ENCODE data around the gene ARHGAP20.
"Not testable (repeated sequence)": the region's sequence is repeated elsewhere in the genome, so short reads cannot be mapped to it uniquely, and the experiment has no call there.

The ARHGAP20 gene

DNA sequence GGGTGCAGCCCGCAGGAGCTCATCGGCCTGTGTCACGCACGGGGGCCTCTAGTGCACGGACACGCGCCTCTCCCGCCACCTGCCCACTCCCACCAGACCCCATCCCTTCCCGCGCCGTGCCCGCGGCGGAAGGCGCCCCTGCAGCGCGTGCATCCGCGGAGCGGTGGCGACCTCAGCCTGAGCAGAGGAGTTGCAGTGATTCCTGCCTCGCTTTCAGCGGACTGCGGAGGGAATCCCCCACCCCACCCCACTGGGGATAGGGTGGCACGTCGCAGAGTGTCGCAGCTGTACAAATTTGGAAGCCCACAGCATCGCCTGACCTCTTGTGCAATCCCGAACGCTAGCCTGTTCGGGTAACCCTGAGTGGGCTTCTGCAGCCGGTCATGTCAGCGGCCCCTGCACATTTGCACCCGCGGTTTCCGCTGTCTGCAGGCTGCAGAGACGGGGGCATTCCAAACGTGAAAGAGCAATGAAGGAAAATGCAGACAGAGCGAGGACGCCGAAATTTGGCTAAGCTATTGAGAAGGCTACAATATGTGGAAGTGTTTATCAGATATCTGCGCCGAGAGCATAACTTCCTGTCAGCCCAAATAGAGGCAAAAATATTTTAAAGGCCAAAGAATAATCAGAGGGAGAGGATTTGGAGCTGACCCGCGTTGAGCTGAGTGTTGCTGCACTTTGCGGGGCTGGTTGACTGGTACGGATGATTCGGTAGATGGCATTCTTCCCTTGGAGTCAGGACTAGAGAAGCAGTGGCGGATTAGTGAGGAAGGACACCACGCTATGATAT lies 617 bp upstream of the ARHGAP20 start:
- peak; percentile 16 for DNase-seq

DNA sequence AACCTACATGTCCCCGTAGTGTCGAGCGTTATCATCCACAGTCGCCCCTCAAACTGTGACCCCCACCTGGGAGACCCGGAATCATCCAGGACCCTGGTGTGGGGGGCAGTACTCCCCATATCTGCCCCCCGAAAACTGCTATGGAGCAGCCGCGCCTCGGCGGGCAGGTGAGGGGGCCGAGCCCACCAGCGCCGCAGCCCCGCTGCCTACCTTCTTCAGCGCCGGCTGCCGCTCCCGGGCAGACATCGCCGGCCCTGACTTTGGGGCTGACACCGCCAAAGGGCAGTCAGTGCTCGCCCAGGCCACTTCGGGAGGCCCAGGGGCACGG lies 825 bp downstream of the ARHGAP20 start:
- no peak for DNase-seq

DNA sequence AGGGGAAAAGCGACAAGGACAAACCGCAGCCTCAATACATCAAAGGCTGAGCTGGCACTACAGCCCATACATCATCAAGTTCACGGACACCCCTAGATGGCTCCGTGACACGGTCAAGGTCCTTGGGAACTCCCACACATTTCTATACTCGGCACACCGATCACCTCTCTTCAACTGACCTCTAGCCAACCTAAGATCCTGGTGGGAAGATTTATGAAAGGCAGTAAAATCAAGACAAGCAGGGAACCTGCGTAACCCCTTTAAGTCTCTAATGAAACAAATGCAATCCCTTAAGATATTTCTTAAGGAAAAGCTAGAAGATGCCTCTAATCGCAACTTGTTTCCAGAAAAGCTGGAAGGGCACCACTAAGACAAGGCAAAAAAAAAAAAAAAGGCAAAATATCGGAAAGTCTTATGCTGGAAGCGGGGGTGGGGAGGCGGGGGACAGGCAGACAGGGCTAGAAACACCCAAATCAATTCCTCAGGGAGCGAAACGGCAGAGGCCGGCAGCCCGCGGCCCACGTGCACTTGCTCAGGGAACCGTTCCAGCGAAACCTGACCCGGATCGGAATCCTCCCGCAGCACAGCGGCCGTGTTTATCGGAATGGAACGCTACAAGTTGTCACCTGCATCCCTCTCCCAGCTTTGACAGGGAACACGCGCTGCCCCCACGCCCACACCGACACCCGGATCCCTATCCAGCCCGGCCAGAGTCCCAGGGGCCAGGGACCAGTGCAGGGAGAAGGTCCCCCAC lies 1.4 kb downstream of the ARHGAP20 start:
- no peak for DNase-seq

GRCh38 chr11:110704210-110704864 lies 7.9 kb downstream of the ARHGAP20 start:
- DNase-seq, result no peak

DNA sequence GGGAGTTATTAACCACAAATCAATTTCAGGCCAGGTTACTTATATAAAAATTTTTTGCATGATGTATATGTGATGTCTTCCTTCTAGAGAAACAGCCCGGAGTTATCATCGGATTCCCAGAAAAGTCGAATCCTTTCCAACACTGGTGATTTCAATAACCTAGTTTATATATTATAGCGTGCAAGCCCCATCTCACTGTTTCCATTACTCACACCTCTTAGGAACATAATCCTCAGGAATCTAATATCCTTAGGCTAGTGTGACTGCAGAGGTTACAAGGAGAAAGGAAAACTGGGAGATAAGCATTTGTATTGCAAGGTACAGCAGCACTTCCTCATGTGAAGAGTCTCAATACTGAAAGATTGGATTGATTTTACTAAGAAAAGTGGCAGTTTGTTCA lies 20.3 kb downstream of the ARHGAP20 start:
- DNase-seq, result no peak

- DNase-seq, result no peak
Observed at GRCh38 chr11:110689306-110689705, 22.9 kb downstream of the ARHGAP20 start.

DNA sequence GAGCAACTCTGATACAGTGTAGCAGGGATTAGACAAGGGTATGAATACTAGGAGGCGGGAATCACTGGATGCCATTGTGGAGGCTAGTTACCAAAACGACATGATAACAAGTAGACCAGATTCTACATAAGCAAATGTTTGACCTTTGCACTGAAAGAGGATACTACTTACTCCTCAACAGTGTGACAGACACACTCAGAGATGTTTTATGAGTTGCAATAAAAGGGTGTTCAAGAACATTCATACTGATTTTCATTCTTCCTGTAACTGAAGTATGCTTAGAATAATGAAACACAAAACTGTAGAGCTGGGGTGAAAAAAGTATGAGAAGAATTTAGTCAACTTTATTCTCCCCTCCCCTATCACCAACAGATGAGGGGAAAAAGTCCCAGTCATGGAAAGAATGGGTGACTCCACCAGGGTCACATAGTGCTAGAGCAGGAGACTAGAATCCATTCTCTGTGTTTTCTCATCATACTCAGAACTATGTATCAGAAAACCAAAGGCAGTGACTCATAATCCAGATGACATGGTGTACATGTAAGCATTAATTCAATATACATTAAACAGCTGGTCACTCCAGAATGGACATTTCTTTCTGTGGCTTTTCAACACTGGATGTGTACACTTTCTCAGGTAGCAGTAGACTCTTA lies 32.8 kb downstream of the ARHGAP20 start:
- DNase-seq, result no peak

GRCh38 chr11:110675548-110675947 lies 36.7 kb downstream of the ARHGAP20 start:
- DNase-seq, result no peak

- no peak for DNase-seq
Observed at GRCh38 chr11:110665689-110666465, 46.4 kb downstream of the ARHGAP20 start.

DNA sequence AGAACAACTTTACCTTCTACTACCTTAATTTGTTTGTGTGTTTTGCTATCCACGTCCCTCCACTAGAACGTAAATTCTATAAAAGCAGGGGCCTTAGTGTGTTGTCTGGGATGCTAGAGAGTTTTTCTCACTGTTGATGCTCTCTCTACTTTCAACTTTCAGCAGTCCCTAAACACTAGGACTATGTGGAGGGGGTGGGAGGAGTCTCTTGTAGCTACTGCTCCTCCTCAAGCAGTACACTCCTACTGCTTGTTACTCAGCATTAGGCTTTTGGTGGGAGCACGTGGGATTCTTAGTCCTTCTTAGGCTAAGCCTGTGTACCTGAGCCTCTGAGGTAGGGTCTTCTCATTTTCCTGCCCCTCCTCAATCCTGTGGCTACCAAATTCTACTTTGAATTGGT lies 56.3 kb downstream of the ARHGAP20 start:
- no peak for DNase-seq

DNA sequence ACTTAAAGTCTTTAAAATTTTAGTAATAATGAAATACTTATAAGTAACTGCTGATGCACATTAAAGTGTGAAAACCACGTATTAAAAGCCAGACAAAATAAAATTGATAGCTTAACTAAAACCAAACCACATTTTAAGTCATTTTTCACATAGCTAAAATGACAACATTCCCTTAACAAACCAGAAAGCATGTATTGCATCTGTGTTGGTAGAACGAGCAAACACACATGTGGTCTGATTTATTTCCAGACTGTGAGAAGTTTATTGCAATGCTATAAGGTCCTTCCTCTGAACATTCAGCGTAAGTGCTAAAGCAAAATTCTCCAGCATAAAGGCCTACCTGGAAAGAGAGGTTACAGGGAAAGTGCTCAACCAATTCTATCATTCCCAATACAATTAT lies 57.8 kb downstream of the ARHGAP20 start:
- no peak for DNase-seq

GRCh38 chr11:110645253-110645652 lies 67.0 kb downstream of the ARHGAP20 start:
- no peak for DNase-seq

DNA sequence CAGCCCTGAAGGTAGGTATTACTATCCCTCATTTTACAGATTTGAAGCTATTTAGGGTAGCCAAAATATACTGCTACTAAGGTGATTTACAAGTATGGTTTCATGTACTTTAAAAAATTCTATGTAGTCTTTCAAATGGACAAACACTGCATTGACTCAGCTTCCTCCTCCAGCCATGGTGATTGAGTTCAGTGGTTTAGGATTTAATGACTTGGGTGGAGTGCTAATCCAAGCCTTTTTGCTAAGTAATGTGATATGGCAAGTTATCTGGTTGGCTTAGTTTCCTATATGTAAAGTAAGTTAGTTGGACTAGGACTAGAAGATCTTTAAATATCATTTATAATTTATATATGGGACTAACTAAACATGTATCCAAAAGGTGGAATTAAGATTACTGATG lies 77.9 kb downstream of the ARHGAP20 start:
- DNase-seq, result no peak

DNA sequence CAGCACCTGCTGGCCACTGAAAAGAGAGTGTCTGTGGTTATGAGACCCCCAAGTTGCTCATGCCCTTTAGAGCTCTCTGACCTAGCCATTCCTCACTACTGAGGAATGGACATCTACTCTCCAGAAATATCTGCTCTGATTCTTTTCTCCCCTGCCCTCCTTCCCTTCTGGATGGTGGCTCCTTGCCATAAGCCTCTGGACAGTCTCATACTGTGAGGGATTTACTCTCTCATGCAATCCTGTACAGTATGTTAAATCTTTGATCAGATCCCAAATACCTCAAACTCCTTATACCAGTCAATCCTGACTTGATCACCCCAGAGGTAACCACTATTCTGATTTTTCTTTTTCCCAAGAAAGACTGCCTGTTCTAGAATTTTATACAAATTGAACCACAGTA lies 80.7 kb downstream of the ARHGAP20 start:
- no peak for DNase-seq

DNA sequence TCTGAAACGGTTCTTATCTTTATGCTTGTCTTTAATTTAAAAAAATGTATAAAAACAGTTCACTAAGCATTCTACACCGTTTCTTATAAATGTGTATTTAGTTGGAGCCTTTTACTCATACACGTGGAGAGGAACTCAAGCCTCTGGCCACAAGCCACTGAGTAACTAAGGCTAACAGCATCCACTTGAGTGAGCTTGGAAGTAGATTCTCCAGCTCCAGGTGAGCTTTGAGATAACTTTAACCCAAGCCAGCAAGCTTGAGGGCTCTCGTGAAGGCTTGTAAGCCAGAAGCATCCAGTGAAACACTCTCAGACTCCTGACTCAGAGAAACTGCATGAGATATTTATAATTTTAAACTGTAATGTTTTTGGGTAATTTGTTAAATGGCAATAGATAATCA lies 82.6 kb downstream of the ARHGAP20 start:
- no peak for DNase-seq

- no peak for DNase-seq
Observed at GRCh38 chr11:110621826-110622225, 90.4 kb downstream of the ARHGAP20 start.

DNA sequence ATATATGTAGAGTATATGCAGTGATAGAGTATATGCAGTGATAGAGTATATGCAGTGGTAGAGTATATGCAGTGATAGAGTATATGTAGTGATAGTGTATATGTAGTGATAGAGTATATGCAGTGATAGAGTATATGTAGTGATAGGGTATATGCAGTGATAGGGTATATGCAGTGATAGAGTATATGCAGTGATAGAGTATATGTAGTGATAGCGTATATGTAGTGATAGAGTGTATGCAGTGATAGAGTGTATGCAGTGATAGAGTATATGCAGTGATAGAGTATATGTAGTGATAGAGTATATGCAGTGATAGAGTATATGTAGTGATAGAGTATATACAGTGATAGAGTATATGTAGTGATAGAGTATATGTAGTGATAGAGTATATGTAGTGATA lies 92.9 kb downstream of the ARHGAP20 start:
- not testable (repeated sequence) for DNase-seq

GRCh38 chr11:110614031-110614430 lies 98.2 kb downstream of the ARHGAP20 start:
- DNase-seq, result no peak

DNA sequence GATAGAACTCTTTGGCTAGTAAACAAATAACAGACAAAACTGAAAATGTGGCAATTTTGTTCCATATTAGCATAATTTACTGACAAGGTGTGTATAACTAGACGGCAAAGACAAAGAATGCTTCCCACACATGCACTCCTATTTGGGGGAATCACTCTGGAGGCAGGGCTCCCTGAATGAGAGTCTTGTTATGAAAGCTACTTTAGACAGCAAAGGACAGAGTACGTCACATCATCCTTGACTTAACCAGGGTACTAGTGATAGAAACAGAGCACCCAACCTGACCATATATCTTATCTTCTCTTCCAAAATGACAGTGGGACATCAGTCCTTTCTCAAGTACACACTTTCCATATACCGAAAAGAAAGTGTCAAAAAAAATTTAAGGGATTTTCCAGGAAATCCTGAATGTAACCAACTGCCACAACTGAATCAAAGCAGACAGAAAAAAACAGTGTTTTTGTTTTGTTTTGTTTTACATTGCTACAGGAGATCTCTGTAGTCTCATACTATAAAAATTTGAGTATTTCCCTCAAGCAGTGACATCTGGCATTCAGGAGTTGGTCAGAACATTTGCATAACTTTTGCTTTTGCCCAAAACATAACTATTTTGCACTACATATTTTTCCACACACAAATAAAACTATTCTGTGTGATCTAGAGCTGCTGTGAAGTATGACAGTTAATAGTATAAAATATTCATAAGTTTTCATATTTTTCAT lies 98.9 kb downstream of the ARHGAP20 start:
- no peak for DNase-seq

DNA sequence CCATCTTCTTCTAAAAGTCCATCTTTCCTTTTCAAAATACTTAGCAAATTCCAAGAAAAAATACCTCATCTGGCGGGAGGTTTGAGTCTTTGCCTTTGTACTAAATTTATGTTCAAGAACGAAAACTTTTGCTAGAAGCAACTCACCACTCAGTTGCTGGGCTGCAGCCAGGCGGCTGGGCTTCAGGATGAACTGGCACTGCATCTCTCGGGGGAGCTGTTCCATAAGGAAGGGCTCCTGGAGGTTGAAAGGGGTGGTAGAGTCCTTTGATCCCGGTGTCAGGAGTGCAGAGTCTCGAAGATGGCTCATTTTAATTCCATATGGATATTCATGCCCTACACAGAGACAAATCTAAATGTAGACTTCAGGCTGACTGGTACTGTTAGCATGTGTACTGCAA lies 105.8 kb downstream of the ARHGAP20 start:
- no peak for DNase-seq

DNA sequence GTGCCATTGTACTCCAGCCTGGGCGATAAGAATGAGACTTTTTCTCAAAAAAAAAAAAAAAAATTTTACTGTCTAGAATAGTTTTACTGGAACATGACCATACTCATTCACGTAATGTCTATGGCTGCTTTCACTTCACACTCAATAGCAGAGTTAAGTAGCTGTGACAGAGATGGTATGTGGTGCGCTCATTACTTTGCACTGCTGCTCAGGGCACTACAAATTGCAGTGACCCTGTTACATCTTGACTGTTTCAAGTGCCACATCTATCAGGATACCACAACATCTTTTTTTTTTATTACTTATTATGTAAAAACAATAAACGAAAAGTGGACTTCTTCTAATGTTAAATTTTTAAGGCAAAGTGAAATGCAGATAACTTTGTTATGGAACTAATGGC lies 110.3 kb downstream of the ARHGAP20 start:
- DNase-seq, result no peak

DNA sequence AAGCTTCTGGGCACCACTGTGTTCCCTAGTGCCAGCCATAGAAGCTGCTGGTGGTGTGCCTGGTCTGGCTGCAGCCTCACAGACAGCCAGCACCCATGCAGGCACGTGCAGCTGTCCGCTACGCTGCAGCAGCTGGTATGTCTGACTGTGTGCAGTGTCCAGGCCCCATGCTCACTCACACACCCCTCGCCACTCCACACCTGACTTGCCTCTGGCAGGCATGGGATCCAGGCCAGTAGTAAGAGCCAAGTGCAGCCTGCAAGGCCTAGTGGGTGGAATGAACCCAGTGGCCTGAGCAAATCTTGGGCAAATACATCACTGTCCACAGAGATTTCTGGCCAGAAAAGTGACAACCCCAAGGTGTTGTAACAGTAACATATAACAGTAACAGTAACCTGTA lies 111.9 kb downstream of the ARHGAP20 start:
- no peak for DNase-seq
